Activated CD8-positive, alpha-beta memory T cell treated with anti-CD3 and anti-CD28 coated beads, Interleukin-2, amount 10 ng/mL, durations not matched to agents 7 days and 5 days (primary cell): ENCODE data around the gene PLPPR4. TPM values are rescaled to one million over a fixed set of nuclear protein-coding genes. Genes with fewer than 3 reads are reported as not detected.

ENCODE experiments used
- ATAC-seq: fragments of 150-1000 bp; cut with Tn5 transposase; one replicate; pipeline ENCODE4 v1.10.0; 2021; ENCODE audit warnings: moderate library complexity
- CTCF ChIA-PET: fragments of 350-600 bp; sonication (Branson Sonifier 250); formaldehyde crosslinking; loops from one replicate; lab custom pipeline; 2021; ENCODE audit warnings: antibody characterized with exemption; lab: Charles Lee
- DNase-seq: peaks from one replicate; pipeline ENCODE4 v3.0.0-alpha.2; 2020
- H3K27ac Mint-ChIP-seq: one replicate; pipeline ENCODE4 v1.8.0; 2021; ENCODE audit warnings: mild to moderate bottlenecking, mixed read lengths
- H3K27me3 Mint-ChIP-seq: one replicate; pipeline ENCODE4 v1.8.0; 2021; ENCODE audit warnings: mixed read lengths
- H3K36me3 Mint-ChIP-seq: one replicate; pipeline ENCODE4 v1.8.0; 2021; ENCODE audit warnings: mild to moderate bottlenecking, mixed read lengths
- H3K4me1 Mint-ChIP-seq: one replicate; pipeline ENCODE4 v1.8.0; 2021; ENCODE audit warnings: mixed read lengths
- H3K4me3 Mint-ChIP-seq: one replicate; pipeline ENCODE4 v1.8.0; 2021; ENCODE audit warnings: mild to moderate bottlenecking, moderate library complexity, mixed read lengths
- H3K9me3 Mint-ChIP-seq: one replicate; pipeline ENCODE4 v1.8.0; 2022; ENCODE audit warnings: low read depth, mixed read lengths
- total RNA-seq, 2 experiments: library from RNA; stranded (reverse); gene quantifications; one replicate each; pipeline ENCODE4 v1.2.3, GENCODE V29; 2021

Gene PLPPR4, protein sequence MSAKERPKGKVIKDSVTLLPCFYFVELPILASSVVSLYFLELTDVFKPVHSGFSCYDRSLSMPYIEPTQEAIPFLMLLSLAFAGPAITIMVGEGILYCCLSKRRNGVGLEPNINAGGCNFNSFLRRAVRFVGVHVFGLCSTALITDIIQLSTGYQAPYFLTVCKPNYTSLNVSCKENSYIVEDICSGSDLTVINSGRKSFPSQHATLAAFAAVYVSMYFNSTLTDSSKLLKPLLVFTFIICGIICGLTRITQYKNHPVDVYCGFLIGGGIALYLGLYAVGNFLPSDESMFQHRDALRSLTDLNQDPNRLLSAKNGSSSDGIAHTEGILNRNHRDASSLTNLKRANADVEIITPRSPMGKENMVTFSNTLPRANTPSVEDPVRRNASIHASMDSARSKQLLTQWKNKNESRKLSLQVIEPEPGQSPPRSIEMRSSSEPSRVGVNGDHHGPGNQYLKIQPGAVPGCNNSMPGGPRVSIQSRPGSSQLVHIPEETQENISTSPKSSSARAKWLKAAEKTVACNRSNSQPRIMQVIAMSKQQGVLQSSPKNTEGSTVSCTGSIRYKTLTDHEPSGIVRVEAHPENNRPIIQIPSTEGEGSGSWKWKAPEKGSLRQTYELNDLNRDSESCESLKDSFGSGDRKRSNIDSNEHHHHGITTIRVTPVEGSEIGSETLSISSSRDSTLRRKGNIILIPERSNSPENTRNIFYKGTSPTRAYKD
- not detected for total RNA-seq

DNA sequence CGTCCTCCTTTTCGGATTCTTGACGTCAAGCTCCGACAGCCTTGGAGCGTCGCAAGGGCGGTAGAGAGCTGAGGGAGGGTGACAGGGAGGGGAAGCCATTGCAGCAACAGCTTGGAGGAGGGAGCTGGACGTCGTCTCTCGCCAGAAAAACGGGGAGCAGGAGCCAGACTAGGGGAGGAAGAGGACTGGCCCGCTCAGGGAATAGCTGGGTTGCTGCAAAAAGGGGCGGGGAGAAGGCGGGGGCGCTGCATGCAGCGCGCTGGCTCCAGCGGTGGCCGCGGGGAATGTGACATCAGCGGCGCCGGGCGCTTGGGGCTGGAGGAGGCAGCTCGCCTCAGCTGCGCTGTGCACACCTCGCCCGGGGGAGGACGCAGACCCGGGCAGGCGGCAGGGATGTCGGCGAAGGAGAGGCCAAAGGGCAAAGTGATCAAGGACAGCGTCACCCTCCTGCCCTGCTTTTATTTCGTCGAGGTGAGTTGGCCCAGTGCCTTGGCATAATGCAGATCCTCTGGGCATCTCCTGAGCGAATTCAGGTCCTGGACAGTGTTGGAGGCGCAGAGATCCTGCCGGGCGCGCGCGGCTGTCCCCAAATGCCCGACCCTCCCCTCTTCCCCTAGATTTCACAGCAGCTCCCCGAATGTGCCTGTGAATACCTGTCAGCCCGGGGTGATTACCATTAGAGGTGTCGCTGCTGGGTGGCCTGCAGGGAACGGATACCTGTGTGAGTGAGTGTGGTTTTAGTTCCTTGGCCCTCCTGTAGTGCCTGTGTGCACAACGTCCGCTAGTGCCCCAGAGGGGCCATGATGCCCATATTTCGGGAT, at the start of gene PLPPR4:
TSS of gene PLPPR4 (plus strand) at position 292 of the 821 bp plus-strand sequence. CDS start at position 394, 102 bp downstream.
- Mint-ChIP-seq H3K4me3 (no peak within 1 kb of the TSS), H3K36me3 (no peaks in the 10 kb centered on the region), H3K9me3 (no peaks in the 10 kb centered on the region), H3K27me3 (peaks cover 44% of the 10 kb centered on the region), H3K4me1 (no peaks in the 10 kb centered on the region), H3K27ac (no peak within 1 kb of the TSS)
- DNase-seq (no peak), ATAC-seq (no peak)
- CTCF ChIA-PET: no interaction called here

DNA sequence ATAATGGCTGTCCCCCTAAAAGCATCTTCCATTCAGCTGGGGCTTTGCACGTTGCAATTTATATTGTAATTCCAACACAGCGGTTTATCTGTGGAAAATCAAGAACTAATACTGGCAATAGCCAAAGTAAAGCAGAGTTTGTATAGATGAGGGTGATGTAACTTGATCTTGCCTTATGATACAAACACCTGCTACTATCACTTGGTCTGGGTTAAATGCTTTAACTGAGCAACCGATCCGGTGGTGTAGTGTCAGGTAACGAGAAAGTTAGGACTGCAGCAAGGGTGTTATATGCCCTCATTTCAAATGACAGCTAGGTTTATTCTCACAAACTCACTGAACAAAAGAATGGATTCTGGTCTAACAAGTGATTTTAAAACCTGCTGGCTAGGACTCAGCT, 47.3 kb upstream of the PLPPR4 start:
- ATAC-seq (no peak), DNase-seq (no peak)
- CTCF ChIA-PET: no interaction called here
- no peaks in the 10 kb centered on the region for H3K9me3 Mint-ChIP-seq
- H3K36me3 Mint-ChIP-seq: no peaks in the 10 kb centered on the region
- peaks cover 3% of the 10 kb centered on the region for H3K27me3 Mint-ChIP-seq
- H3K4me1 Mint-ChIP-seq: no peaks in the 10 kb centered on the region
- H3K27ac Mint-ChIP-seq: no peak overlapping the region
- no peak overlapping the region for H3K4me3 Mint-ChIP-seq

DNA sequence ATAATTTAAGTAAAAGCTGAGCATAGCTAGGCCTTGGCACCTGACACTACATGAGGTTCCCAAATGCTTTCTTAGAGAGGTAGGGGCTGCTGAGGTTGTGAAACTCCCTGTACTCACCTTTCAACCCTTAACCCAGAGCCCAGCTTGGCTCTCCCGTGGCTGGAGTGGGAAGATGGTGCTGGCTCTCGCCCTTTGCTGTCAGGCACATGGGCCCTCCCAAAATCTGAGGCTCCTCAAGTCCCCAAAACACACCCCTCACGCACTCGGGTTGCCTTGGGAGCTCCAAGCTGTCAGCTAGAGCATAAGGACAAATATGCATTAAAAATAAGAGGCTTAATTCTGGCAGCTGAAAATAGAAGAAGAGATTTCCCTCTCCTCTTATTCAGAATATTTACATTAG, 46.7 kb upstream of the PLPPR4 start:
- Mint-ChIP-seq H3K4me1 (no peaks in the 10 kb centered on the region), H3K27ac (no peak overlapping the region), H3K36me3 (no peaks in the 10 kb centered on the region), H3K27me3 (peaks cover 3% of the 10 kb centered on the region), H3K4me3 (no peak overlapping the region), H3K9me3 (no peaks in the 10 kb centered on the region)
- ATAC-seq (no peak), DNase-seq (no peak)
- CTCF ChIA-PET: no interaction called here

DNA sequence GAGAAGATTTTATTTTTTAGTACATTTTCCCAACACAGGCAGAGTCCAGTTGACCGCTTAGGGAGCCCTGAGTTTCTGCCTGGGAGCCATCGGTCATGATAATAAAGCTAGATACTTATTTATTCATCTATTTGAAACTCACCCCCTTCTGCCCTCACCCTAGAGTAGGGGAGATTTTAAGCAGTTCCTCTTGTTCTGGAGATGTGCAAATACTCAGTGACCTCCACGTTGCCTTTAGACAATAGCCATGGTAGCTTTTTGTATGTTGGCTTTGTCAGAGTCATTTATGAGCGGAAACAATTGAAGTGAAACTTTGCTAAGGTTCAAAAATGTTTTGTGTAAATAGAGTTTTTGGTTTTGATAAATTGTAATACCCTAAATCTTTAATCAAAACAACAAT, 45.7 kb upstream of the PLPPR4 start:
- no peak overlapping the region for H3K4me3 Mint-ChIP-seq
- H3K9me3 Mint-ChIP-seq: no peaks in the 10 kb centered on the region
- no peak overlapping the region for H3K27ac Mint-ChIP-seq
- no peak for DNase-seq
- ATAC-seq: no peak
- H3K4me1 Mint-ChIP-seq: no peaks in the 10 kb centered on the region
- H3K27me3 Mint-ChIP-seq: peaks cover 3% of the 10 kb centered on the region
- no peaks in the 10 kb centered on the region for H3K36me3 Mint-ChIP-seq
- CTCF ChIA-PET: no interaction called here

DNA sequence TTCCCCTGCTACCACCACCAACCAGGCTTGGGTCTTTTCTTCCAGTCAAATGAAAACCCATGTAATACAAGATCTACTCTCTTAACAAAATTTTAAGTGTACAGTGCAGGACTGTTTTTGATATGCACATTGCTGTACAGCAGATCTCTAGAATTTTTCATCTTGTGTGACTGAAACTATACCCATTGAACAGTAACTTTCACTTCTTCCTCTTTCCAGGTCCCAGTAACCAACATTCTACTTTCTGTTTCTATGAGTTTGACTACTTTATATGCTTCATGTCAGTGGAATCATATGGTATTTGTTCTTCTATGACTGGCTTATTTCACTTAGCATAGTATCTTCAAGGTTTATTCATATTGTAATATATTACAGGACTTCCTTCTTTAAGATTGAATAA, 45.3 kb upstream of the PLPPR4 start:
- Mint-ChIP-seq H3K36me3 (no peaks in the 10 kb centered on the region), H3K9me3 (no peaks in the 10 kb centered on the region), H3K4me3 (no peak overlapping the region), H3K27me3 (peaks cover 3% of the 10 kb centered on the region), H3K27ac (no peak overlapping the region), H3K4me1 (no peaks in the 10 kb centered on the region)
- DNase-seq (no peak), ATAC-seq (no peak)
- CTCF ChIA-PET: no interaction called here

DNA sequence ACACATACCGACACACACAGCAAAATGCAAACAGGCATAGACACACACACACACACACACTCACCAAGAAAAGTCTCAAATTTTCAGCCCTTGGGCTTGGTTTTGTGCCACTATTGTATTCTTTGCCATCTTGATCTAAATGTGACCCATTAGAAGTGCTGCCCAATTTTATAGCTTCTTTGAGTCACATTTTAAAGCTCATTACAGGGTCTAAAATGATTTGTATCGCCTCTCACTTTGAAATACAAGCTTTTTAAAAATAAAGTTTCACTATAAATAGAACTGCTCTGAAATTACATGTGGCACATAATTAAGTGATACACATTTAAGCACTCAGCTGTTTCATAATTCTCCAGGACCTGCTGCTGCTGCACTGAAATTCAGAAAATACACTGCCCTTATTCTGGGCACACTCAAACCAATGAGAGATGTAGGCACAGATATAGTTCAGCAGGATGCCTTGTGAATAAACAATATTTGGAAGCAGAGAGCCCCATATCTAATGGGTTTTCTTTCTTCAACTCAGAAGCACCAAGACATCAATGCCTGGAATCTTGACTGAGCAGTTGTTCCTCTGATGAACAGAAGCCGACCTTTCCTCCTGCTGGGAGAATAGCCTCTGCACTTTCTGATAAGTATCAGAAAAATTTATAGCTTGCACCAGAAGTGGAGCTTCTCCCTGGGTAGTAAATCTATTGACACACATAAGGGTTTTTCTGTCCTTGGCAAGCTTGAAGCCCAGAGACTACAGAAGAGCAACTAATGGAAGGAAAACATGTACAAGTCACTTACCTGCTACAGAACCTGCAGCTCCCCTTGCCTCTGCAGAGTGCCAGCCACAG, 37.0 kb upstream of the PLPPR4 start:
- H3K4me1 Mint-ChIP-seq: no peaks in the 10 kb centered on the region
- ATAC-seq (no peak), DNase-seq (no peak)
- no peaks in the 10 kb centered on the region for H3K27me3 Mint-ChIP-seq
- no peak overlapping the region for H3K4me3 Mint-ChIP-seq
- H3K27ac Mint-ChIP-seq: no peak overlapping the region
- no peaks in the 10 kb centered on the region for H3K36me3 Mint-ChIP-seq
- no peaks in the 10 kb centered on the region for H3K9me3 Mint-ChIP-seq
- CTCF ChIA-PET: no interaction called here

DNA sequence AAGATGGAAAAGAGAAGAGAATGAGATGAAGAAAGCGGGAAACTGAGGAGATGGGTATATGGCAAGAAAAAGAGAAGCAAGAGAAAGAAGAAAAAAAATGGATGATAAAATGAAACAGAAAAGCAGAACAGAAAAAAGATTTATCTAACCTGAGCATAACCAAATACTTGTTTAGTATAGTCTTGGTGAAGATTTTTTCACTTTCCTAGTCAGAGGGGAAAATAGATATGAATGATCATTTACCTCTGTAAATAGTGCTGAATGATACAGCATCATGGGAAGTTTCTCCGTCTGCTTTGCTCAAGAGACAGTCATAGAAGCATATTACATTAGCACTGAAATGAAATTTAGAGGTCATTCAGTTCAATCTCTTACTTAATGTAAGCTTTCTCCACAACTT, 36.1 kb upstream of the PLPPR4 start:
- Mint-ChIP-seq H3K4me3 (no peak overlapping the region), H3K36me3 (no peaks in the 10 kb centered on the region), H3K27me3 (no peaks in the 10 kb centered on the region), H3K9me3 (no peaks in the 10 kb centered on the region), H3K27ac (no peak overlapping the region), H3K4me1 (no peaks in the 10 kb centered on the region)
- DNase-seq: no peak
- no peak for ATAC-seq
- CTCF ChIA-PET: no interaction called here

GRCh38 chr1:99229122-99229521, 35.2 kb upstream of the PLPPR4 start:
- no peak for DNase-seq
- H3K27me3 Mint-ChIP-seq: no peaks in the 10 kb centered on the region
- no peak overlapping the region for H3K27ac Mint-ChIP-seq
- H3K36me3 Mint-ChIP-seq: no peaks in the 10 kb centered on the region
- H3K4me3 Mint-ChIP-seq: no peak overlapping the region
- CTCF ChIA-PET: no interaction called here
- H3K4me1 Mint-ChIP-seq: no peaks in the 10 kb centered on the region
- H3K9me3 Mint-ChIP-seq: no peaks in the 10 kb centered on the region
- ATAC-seq: no peak

DNA sequence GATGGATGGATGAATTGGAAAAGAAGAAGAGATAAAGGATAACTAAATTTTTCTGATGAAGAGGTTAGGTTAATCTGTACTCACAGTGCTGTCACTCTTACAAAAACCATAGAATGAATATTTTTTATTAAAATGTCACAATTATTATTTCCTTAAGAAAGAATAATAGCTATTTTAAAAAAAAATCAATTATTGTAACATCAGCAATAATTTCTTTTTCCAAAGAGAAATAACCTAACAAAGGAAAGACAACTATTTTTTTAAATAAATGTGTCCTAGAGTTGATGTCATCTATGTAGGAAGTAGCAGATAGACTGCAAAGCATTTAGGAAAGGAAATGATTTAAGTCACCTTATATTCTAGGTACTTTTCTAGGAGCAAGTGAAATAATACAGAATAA, 33.6 kb upstream of the PLPPR4 start:
- ATAC-seq: no peak
- CTCF ChIA-PET: no interaction called here
- Mint-ChIP-seq H3K27ac (no peak overlapping the region), H3K4me1 (no peaks in the 10 kb centered on the region), H3K4me3 (no peak overlapping the region), H3K9me3 (no peaks in the 10 kb centered on the region), H3K27me3 (no peaks in the 10 kb centered on the region), H3K36me3 (no peaks in the 10 kb centered on the region)
- DNase-seq: no peak

GRCh38 chr1:99232172-99232571, 32.1 kb upstream of the PLPPR4 start:
- no peak overlapping the region for H3K4me3 Mint-ChIP-seq
- no peaks in the 10 kb centered on the region for H3K36me3 Mint-ChIP-seq
- no peak overlapping the region for H3K27ac Mint-ChIP-seq
- no peaks in the 10 kb centered on the region for H3K4me1 Mint-ChIP-seq
- DNase-seq (no peak), ATAC-seq (no peak)
- no peaks in the 10 kb centered on the region for H3K9me3 Mint-ChIP-seq
- no peaks in the 10 kb centered on the region for H3K27me3 Mint-ChIP-seq
- CTCF ChIA-PET: no interaction called here

DNA sequence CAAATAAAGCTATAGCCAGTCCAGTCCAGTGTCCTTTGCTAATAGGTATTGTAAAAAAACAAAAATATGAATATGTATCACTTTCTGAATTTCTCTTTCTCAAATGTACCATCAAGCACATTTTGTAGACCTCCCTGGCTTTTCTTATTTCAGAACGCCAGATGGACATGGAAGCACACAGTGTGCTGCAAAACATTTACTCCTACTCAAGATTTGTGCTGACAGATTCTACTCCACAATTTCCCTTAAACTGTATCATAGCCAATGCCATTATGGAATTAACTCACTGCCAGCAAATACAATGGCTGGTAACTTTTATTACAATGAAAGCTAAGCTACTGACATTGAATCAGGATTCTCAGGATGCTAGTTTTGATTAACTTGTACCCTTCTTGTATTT, 30.8 kb upstream of the PLPPR4 start:
- Mint-ChIP-seq H3K4me1 (no peaks in the 10 kb centered on the region), H3K36me3 (no peaks in the 10 kb centered on the region), H3K4me3 (no peak overlapping the region), H3K27me3 (no peaks in the 10 kb centered on the region), H3K27ac (no peak overlapping the region), H3K9me3 (no peaks in the 10 kb centered on the region)
- DNase-seq: no peak
- CTCF ChIA-PET: no interaction called here
- ATAC-seq: no peak

GRCh38 chr1:99236756-99237155, 27.5 kb upstream of the PLPPR4 start:
- ATAC-seq (no peak), DNase-seq (no peak)
- CTCF ChIA-PET: no interaction called here
- Mint-ChIP-seq H3K4me1 (no peaks in the 10 kb centered on the region), H3K4me3 (no peak overlapping the region), H3K27me3 (no peaks in the 10 kb centered on the region), H3K9me3 (no peaks in the 10 kb centered on the region), H3K36me3 (no peaks in the 10 kb centered on the region), H3K27ac (no peak overlapping the region)

GRCh38 chr1:99239690-99240089, 24.6 kb upstream of the PLPPR4 start:
- H3K27ac Mint-ChIP-seq: no peak overlapping the region
- H3K4me3 Mint-ChIP-seq: no peak overlapping the region
- no peaks in the 10 kb centered on the region for H3K27me3 Mint-ChIP-seq
- no peaks in the 10 kb centered on the region for H3K4me1 Mint-ChIP-seq
- peaks cover 2% of the 10 kb centered on the region for H3K9me3 Mint-ChIP-seq
- CTCF ChIA-PET: no interaction called here
- ATAC-seq (no peak), DNase-seq (no peak)
- H3K36me3 Mint-ChIP-seq: no peaks in the 10 kb centered on the region
